HepG2 (cell line): ENCODE data around the gene CR1L. TPM values are rescaled to one million over a fixed set of nuclear protein-coding genes. Genes with fewer than 3 reads are reported as not detected.

Experiments
- CREB3 ChIP-seq: sonication (generic); formaldehyde crosslinking; IDR thresholded peaks from 2 replicates; pipeline ENCODE4 v1.5.0; 2020; ENCODE audit warnings: missing genetic modification reagents
- ELF4 ChIP-seq: sonication (generic); formaldehyde crosslinking; IDR thresholded peaks from 2 replicates; pipeline ENCODE4 v1.5.0; 2020; ENCODE audit warnings: missing genetic modification reagents, mild to moderate bottlenecking, moderate library complexity, borderline replicate concordance
- ELK4 ChIP-seq: sonication (generic); formaldehyde crosslinking; IDR thresholded peaks from 2 replicates; pipeline ENCODE4 v1.9.0; 2021; ENCODE audit warnings: missing genetic modification reagents, borderline replicate concordance
- GTF3A ChIP-seq: sonication (generic); formaldehyde crosslinking; conservative IDR thresholded peaks from 2 replicates; pipeline ENCODE4 v1.4.0; 2020; ENCODE audit warnings: mild to moderate bottlenecking, missing genetic modification reagents
- HNRNPLL ChIP-seq: fragments of 200-400 bp; formaldehyde crosslinking; IDR thresholded peaks from 2 replicates; pipeline ENCODE4 v1.6.1; 2017; ENCODE audit warnings: mild to moderate bottlenecking, low read depth, low read length; ENCODE audit not compliant: poor library complexity, severe bottlenecking
- WIZ ChIP-seq: sonication (generic); formaldehyde crosslinking; IDR thresholded peaks from 2 replicates; pipeline ENCODE4 v1.5.1; 2020; ENCODE audit warnings: mild to moderate bottlenecking, missing genetic modification reagents
- ZMYM3 ChIP-seq: sonication (generic); formaldehyde crosslinking; IDR thresholded peaks from 2 replicates; pipeline ENCODE4 v1.5.1; 2020; ENCODE audit warnings: mild to moderate bottlenecking, missing genetic modification reagents
- ZNF562 ChIP-seq: sonication (generic); formaldehyde crosslinking; IDR thresholded peaks from 2 replicates; pipeline ENCODE4 v1.8.0; 2022; ENCODE audit warnings: missing genetic modification reagents, borderline replicate concordance
- ZNF577 ChIP-seq: sonication (generic); formaldehyde crosslinking; IDR thresholded peaks from 2 replicates; pipeline ENCODE4 v1.4.0; 2020; ENCODE audit warnings: mild to moderate bottlenecking, low read depth, missing genetic modification reagents, borderline replicate concordance
- ZNF580 ChIP-seq: IDR thresholded peaks from 2 replicates; pipeline ENCODE4 v1.6.1; 2016; ENCODE audit warnings: low read depth, borderline replicate concordance
- ZNF614 ChIP-seq: IDR thresholded peaks from 2 replicates; pipeline ENCODE4 v1.6.1; 2018; ENCODE audit warnings: missing biosample characterization, missing genetic modification reagents, inconsistent platforms, borderline replicate concordance
- ZSCAN29 ChIP-seq: sonication (generic); formaldehyde crosslinking; conservative IDR thresholded peaks from 2 replicates; pipeline ENCODE4 v1.4.0; 2020; ENCODE audit warnings: mild to moderate bottlenecking, missing genetic modification reagents
- polyA plus RNA-seq, 8 experiments: library from polyadenylated mRNA; depleted of rRNA in 3 of 8; stranded (reverse) in 7 of 8; unstranded in 1 of 8; fragments of >200 nt; fragmentation: Illumina TruSeq in 4 of 8; extraction: Trizol in 4 of 8; gene quantifications; 2 replicates each; pipeline versions ENCODE4 v1.2.1 to v1.2.3, GENCODE V29; 2011 to 2016; ENCODE audit warnings: low read depth in 4 of 8, missing spikeins in 1 of 8, mixed read lengths in 1 of 8; ENCODE audit not compliant: insufficient read depth in 1 of 8
- total RNA-seq, 5 experiments: library from RNA; depleted of rRNA; stranded (reverse); fragments of >200 nt; fragmentation: Illumina TruSeq; extraction: Trizol; gene quantifications; 2 replicates each; pipeline ENCODE4 v1.2.3, GENCODE V29; 2016; ENCODE audit warnings: low read depth in 1 of 5
- TF ChIP-seq, protein P1 (sequence below), 2 experiments: sonication (generic) in 1 of 2; formaldehyde crosslinking in 1 of 2; IDR thresholded peaks; 2 replicates each; pipeline versions ENCODE4 v1.6.1 to v1.9.0; 2014 to 2022; ENCODE audit warnings: antibody characterized with exemption in 1 of 2, borderline replicate concordance in 1 of 2, inconsistent platforms in 1 of 2, low read depth in 1 of 2, missing genetic modification reagents in 1 of 2
- TF ChIP-seq, protein P2 (sequence below): fragments of 450-650 bp; IDR thresholded peaks from 2 replicates; pipeline ENCODE4 v1.6.1; 2016

The CR1L gene
- total and polyA plus RNA-seq, 2 of the 13 experiments (the other 11 are each of a cell fraction or from before 2014, with no cell fraction given): not detected

DNA sequence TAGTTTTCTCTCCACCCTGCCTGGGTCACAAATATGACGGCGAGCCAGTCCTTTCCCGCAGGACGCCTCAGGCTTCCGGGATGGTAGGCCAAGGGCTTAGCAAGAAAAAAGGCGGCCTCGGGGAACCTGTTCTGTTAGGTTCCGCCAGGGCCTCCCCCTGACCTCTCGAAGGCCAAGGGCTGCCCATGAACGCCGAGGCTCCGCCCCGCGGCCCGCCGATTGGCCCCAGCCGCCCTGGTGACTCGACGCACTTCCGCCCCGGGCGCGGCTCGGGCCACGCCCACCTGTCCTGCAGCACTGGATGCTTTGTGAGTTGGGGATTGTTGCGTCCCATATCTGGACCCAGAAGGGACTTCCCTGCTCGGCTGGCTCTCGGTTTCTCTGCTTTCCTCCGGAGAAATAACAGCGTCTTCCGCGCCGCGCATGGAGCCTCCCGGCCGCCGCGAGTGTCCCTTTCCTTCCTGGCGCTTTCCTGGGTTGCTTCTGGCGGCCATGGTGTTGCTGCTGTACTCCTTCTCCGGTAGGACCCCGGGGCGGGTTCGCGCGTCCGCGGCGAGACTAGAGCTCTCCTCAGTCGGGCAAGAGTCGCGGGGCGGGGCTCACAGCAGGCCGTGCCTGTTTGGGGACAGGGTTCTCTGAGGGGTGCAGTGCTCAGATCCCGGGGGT, 107.0 kb downstream of the CR1L start, which contains the start of gene CD46 (continued):
- TF ChIP-seq, protein P1, sequence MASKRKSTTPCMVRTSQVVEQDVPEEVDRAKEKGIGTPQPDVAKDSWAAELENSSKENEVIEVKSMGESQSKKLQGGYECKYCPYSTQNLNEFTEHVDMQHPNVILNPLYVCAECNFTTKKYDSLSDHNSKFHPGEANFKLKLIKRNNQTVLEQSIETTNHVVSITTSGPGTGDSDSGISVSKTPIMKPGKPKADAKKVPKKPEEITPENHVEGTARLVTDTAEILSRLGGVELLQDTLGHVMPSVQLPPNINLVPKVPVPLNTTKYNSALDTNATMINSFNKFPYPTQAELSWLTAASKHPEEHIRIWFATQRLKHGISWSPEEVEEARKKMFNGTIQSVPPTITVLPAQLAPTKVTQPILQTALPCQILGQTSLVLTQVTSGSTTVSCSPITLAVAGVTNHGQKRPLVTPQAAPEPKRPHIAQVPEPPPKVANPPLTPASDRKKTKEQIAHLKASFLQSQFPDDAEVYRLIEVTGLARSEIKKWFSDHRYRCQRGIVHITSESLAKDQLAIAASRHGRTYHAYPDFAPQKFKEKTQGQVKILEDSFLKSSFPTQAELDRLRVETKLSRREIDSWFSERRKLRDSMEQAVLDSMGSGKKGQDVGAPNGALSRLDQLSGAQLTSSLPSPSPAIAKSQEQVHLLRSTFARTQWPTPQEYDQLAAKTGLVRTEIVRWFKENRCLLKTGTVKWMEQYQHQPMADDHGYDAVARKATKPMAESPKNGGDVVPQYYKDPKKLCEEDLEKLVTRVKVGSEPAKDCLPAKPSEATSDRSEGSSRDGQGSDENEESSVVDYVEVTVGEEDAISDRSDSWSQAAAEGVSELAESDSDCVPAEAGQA (IDR thresholded peaks at IDR 0.05; ENCODE audit: low read depth): no peak
- TF ChIP-seq, protein P1 (CRISPR knock-in tag; IDR thresholded peaks at IDR 0.05; ENCODE audit: borderline replicate concordance): no peak
- TF ChIP-seq HNRNPLL (peak; percentile 72), CREB3 (no peak), ELF4 (peak; percentile 91; the same call in 1 of the 2 replicates), GTF3A (CRISPR knock-in tag) (no peak), WIZ (CRISPR knock-in tag) (0 out of 2 replicates have a peak, but pooled peaks have one; percentile 28), ZNF562 (CRISPR knock-in tag) (no peak), ZNF614 (peak; percentile 21), ZNF577 (CRISPR knock-in tag) (no peak), ZMYM3 (CRISPR knock-in tag) (no peak), ZSCAN29 (CRISPR knock-in tag) (0 out of 2 replicates have a peak, but pooled peaks have one; percentile 41), ZNF580 (no peak), ELK4 (CRISPR knock-in tag) (no peak)
- TF ChIP-seq, protein P2, sequence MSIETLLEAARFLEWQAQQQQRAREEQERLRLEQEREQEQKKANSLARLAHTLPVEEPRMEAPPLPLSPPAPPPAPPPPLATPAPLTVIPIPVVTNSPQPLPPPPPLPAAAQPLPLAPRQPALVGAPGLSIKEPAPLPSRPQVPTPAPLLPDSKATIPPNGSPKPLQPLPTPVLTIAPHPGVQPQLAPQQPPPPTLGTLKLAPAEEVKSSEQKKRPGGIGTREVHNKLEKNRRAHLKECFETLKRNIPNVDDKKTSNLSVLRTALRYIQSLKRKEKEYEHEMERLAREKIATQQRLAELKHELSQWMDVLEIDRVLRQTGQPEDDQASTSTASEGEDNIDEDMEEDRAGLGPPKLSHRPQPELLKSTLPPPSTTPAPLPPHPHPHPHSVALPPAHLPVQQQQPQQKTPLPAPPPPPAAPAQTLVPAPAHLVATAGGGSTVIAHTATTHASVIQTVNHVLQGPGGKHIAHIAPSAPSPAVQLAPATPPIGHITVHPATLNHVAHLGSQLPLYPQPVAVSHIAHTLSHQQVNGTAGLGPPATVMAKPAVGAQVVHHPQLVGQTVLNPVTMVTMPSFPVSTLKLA: no peak
